Measurements from ENCODE around the gene GPS1.

DNA sequence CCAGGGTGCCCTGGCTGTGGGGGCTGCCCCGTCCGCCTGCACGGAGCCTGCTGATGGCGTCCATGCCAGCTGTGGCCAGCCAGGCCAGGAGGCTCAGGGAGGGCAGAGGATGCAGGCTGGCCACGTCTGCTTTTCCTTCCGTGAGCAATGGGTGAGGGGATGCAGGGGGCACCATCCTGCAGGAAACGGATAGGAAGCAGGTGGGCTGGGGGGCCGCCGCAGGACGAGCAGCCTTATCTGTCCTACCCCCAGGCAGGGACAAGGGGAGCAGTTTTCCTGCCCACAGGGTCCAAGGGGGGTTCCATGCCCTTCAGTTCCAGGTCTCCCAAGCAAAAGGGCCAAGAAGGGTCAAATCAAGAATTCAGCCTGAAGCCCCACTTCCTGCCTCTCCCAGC lies 7.2 kb downstream of the GPS1 start:
- TF ChIP-seq, protein P1, sequence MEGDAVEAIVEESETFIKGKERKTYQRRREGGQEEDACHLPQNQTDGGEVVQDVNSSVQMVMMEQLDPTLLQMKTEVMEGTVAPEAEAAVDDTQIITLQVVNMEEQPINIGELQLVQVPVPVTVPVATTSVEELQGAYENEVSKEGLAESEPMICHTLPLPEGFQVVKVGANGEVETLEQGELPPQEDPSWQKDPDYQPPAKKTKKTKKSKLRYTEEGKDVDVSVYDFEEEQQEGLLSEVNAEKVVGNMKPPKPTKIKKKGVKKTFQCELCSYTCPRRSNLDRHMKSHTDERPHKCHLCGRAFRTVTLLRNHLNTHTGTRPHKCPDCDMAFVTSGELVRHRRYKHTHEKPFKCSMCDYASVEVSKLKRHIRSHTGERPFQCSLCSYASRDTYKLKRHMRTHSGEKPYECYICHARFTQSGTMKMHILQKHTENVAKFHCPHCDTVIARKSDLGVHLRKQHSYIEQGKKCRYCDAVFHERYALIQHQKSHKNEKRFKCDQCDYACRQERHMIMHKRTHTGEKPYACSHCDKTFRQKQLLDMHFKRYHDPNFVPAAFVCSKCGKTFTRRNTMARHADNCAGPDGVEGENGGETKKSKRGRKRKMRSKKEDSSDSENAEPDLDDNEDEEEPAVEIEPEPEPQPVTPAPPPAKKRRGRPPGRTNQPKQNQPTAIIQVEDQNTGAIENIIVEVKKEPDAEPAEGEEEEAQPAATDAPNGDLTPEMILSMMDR (IDR thresholded peaks at IDR 0.05): no peak
- no peak for TF ChIP-seq POLR2A (IDR thresholded peaks at IDR 0.05)

All from esophagus squamous epithelium (tissue), 4 donors.